ENCODE results near the gene FBXL12.
"Not testable (repeated sequence)": the region's sequence is repeated elsewhere in the genome, so short reads cannot be mapped to it uniquely, and the experiment has no call there.

The FBXL12 gene

DNA sequence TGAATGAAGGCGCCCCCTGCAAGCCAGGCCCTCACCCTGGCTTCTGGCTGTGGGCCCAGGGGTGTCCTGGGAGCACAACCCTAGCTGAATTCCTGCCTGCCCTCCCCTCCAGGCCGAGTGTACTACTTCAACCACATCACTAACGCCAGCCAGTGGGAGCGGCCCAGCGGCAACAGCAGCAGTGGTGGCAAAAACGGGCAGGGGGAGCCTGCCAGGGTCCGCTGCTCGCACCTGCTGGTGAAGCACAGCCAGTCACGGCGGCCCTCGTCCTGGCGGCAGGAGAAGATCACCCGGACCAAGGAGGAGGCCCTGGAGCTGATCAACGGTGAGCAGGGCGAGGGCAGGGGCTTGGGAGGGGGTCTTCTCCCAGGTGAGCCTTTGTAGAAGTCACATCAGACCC is 19.4 kb upstream of the FBXL12 start:
- DNase-seq: no peak

DNA sequence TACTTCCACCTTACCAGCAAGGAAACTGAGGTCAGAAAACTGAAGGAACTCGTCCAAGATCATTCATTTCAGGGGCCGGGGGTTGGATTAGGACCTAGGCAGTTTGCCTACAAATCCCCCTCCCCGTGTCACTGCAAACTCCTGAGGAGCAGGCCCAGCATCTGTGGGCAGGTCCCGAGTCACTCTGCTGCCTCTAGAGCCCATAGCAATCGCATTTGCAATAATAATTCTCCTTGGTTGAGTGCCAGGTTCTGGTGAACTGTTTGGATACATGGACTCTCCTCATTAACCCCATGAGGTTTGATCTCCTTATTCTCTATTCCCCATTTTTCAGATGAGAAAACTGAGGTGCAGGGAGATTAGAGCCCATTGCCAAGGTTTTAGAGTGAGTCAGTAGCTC is 17.1 kb upstream of the FBXL12 start:
- DNase-seq: peak; percentile 38

DNA sequence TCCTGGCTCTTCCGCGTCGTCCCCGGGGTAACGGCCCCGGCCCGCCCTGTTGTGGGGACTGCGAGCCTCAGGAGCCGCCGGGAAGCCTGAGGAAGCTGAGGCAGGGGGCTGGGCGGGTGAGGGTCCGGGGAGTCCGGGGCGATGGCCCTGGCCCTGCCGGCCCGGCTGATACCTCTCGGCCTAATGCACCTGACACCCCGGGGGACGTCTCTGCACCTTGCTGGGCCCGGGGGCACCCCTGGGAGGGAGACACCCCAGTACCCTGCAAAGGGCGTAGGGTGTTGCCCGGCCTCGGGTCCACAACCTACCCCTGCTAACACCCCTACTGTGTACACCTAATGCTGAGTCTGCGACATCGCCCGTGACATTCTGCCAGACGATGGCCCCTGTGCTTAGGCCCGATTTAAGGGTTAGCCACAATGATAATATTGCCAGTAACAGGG is 16.6 kb upstream of the FBXL12 start:
- DNase-seq: no peak

DNA sequence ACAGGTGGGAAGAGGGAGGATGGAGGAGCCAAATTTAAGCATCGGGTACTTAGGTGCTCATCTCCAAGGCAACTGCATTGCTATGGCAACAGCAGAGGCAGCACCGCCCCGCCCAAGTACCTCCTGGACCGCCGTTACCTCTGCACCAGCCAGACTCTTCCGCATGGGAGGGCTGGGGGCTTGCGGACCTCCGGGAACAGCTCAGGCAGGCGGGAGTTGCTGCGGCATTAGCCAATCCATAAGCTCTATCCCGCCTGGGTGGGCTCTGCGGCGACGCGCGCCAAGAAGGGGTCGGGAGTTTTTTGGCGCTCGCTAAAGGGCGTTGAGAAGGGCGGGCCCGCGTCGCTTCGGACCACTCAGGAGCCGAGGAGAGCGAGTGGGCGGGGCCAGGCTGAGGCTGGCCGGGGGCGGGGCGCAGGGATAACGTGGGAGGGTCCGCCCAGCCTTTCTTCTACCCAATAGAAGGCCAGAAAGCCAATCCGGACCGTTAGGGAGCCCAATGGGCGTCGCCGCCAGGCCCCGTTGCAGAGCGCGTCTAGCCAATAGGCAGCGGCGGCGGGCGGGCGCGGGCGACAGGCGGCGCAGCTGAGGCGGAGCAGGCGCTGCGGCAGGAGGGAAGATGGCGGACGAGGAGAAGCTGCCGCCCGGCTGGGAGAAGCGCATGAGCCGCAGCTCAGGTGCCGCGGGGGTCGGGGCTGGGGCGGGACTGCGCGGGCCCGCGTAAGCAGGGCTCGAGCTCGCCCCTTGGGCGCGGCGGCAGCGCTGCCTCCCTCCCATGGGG is 16.0 kb upstream of the FBXL12 start, which contains the start of gene PIN1:
PIN1 (plus strand) TSS at position 593 of the 781 bp plus-strand sequence; CDS start at position 620, 27 bp downstream.
- DNase-seq: peak; percentile 99

DNA sequence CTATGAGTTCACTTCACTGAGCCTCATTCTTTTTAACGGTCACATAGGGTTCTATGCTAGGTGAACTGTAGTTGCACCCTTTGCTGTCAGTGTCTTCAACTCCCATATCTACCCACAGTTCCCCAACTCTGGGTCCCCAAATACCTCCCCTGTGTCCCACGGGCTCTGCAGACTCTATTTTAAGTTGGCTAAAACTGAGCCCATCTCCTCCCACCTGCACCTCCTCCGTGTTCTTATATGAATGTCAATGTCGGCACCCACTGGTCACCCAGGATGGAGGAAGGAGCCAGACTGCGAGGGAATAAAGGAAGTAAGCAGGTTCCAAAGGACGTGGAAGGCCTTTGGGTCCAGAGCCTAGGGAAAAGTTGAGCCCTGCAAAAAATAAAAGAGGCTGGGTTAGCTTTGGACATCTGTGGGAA is 15.4 kb upstream of the FBXL12 start:
- no peak for DNase-seq

DNA sequence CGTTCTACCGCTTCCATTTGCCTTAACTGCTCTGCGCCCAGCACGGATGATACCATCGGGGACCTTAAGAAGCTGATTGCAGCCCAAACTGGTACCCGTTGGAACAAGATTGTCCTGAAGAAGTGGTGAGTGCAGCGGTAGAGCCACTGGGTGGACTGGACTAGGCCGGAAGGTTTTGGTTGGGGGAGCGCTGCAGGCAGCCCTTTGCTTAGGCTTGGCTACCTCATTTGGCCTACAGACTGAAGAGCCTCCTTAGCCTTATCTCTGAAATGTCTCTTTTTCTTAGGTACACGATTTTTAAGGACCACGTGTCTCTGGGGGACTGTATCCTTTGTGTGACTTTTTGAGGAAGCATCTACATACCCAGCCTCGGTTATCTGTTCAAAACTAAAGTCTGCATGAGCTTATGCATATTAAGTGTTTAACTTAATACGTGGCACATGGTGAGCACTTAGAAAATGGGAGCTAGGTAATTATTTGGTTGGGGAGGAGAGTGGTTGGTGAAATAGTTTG is 9.7 kb upstream of the FBXL12 start:
- DNase-seq: no peak

DNA sequence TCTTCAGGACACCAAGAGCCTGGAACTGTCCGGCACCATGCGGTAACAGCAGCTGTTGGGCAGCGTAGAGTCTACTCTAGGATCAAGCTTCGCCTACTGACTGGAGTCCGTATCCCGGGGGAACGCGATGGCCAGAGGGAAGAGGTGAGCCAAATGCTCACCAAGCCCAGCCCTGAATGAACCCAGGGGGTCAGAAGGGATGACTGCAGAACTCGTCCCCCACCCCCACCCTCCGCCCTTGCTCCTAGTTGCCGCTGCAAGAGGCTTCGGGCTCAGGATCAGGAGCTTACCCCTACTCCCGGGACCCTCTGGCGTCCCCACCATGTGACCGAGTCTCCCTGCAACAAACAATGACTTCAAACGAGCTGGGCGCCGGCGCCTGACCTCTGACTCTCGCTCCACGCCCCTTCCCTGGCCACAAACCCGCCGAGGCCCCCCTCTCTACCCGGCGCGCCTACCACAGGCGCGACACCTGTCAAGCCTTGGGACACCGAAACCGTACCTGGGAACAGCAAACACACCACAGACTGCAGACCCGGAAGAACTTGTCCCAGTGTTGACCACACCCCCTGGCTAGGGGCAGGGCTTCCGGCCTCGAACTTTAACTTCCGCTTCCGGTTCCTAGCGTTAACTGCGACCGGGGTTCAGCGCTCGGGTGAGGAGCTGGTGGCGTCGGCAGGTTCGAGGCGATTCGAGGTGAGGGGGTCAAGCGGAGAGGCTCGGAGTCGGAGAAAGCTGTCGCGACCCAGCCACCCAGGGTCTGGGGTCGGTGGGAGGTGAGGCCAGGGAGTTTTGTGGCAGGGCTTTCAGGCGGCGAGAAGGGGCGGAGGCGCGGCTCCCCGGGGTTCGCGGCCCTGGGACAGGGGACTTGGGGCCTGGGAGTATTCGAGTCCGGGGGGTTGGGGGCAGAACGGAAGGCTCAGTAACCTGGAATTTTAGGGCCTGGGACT is 8.7 kb upstream of the FBXL12 start, which contains the start of gene UBL5:
UBL5 (plus strand) TSS at position 630 of the 950 bp plus-strand sequence. CDS start 420 bp downstream, outside the sequence.
- DNase-seq: peak; percentile 85

DNA sequence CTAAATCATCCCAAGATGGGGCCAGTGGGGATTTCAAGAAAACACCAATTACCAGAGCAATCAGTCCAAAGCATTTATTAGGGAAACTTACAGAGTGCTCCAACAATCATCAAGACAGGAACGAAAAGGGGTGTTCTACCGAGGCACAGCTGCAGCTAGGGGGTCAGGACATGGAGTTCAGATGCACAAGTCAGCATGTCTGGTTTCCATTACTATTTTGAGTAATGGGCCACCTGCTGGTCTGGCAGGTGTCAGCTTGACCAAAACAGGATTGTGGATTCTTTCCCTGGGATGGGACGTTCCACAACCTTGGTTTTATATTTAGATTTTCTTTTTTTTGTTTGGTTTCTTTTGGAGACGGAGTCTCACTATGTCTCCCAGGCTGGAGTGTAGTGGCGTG is 4.9 kb upstream of the FBXL12 start:
- no peak for DNase-seq

DNA sequence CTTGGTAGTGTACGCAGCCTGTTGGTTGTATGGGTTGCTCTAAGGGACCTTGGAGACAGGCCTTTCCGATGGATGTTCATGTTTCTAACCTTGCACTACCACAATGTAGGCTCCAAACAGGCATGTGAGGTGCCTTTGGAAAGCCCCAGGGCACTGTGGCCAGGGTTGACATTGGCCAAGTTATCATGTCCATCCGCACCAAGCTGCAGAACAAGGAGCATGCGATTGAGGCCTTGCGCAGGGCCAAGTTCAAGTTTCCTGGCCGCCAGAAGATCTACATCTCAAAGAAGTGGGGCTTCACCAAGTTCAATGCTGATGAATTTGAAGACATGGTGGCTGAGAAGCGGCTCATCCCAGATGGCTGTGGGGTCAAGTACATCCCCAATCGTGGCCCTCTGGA is 1.2 kb upstream of the FBXL12 start:
- not testable (repeated sequence) for DNase-seq

DNA sequence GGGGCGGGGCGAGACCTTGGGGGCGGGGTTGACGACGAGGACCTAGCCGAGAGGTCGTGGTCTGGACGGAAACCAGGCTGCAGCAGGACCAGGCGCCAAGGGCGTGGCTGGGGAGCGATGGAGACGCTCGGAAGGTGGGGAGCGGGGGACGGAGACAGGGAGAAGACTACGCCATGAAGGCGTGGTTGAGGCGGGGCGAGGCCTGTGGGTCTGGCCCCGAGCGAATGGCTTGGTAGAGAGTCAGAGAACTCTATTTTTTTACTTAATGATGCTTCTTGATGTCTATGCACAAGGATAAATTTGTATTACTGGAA is 674 bp upstream of the FBXL12 start:
- no peak for DNase-seq

DNA sequence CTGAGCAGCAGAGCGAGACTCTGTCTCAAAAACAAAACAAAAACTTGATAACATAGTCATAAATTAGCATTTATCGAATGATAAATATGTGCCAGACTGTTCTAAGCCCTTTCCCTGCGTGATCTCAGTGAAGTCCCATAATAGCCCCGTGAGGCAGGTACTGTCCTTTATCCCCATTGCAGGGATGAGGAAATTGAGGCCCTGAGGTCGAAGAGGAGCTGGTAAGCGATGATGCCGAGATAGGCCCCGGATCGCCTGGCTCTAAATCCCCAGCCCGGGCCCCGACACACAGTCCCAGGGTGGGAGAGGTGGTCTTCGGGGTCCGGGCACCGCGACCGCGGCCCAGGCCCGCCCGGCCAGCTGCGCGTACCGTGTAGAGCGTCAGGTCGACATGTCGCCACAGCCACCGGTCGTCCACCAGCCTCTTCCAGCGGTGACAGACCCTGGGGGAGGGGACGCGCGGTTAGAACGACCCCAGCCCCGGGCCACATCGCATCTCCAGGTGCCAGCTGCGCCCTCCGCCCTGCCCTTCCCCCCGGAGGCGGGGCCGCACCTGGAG is 625 bp downstream of the FBXL12 start:
- no peak for DNase-seq

DNA sequence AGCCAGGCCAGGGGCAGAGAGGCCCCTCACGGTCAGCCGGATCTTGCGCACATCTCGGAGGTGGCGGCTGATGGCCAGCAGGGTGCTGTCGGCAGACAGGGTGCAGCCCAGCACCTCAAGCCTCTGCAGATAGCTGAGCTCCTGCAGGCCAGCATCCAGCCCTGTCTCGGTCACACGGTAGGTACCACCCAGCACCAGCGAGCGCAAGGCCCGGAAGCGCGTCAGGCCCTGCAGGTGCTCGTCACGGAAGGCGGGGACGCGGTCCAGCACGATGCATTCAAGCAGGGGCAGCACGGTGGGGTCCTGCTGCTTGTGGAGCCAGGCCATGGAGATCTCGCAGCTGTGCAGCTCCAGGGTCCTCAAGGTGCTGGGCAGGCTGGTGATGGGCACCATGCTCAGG is 7.7 kb downstream of the FBXL12 start:
- no peak for DNase-seq

DNA sequence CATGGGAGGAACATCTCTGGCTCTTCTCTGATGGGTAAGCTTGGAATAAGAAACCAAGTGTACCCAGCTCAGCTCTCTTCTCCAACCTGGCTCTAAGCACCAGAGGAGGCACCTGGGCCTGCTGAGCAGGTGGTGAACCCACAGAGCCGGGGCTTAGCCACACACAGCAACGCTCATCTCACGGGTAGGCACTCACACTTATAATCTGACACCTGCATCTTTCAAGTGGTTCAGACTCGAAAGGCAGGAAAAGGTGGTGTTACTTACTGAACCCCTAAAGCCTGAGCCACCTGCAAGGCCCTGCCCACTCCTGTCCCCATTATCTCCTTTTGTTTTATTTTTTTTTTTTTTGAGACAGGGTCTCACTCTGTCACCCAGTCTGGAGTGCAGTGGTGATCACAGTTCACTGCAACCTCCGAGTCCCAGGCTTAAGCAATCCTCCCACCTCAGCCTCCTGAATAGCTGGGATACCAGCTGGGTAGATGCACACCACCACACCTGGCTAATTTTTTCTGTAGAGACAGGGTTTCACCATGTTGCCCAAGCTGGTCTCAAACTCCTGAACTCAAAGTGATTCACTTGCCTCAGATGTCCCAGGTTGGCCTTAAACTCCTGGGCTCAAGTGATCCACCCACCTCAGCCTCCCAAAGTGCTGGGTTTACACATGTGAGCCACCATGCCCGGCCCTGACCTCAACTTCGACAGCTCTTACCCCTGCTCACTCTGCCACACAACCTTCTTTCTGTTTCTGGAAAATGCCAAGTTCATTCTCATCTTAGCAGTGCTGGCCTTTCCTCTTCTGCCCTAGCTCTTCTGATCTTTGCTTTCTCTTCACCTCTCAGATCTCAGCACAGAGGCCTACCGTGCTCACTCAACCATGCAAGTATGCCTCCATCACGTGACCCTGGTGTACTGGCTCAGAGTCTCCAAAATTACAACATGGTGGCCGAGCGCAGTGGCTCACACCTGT is 9.7 kb downstream of the FBXL12 start:
- no peak for DNase-seq

DNA sequence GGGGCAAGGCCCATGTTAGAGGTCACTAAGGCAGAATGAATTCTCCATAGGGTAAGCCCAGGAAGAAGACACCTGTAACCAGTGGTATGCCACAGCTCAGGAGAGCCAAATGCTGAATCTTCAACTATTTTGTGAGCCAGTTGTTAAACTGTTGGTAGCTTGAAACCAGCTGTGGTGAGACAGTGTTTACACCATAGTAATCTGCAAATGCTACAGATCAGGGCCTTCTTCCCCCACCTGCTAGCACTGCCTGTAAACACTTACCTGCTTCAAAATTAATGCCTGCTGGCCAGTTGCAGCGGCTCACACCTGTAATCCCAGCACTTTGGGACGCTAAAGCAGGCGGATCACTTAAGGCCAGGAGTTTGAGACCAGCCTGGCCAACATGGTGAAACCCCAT is 12.1 kb downstream of the FBXL12 start:
- DNase-seq: no peak

DNA sequence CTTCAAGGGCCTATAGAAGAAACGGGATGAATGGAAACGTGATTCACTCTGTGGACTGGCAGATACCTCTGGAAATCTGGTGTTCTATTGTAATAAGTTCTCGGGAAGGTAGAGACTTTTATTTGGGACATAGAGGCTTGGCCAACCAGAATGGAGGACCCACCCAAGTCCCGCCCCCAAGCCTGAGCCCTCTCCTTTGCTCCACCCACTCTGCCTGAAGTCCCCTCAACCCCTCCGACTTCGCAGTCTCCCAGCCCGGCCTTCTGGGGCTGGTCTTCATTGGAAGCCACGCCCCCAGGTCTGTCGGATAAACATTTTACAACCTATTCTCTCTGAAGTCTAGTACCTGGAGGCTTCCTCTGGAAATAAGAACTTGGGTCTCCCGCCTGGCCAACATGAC is 16.9 kb downstream of the FBXL12 start:
- DNase-seq: no peak

DNA sequence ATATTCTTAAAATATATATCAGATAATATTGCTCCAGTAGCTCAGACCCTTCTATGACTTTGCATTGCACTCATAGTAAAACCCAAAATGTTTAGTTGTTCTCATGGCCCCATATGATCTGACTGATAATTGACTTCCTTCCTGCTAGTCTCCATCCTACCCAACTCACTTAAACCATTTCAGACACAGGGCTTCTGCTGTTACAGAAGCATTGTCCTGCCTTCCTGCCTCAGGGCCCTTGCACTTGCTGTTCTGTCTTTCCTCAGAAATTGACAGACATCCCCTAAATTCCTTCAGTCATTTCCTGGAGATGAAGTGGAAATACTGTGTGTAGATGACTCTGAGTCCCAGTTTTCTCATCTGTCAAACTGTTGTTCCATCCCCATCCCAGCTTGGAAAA is 19.7 kb downstream of the FBXL12 start:
- DNase-seq: no peak

DNA sequence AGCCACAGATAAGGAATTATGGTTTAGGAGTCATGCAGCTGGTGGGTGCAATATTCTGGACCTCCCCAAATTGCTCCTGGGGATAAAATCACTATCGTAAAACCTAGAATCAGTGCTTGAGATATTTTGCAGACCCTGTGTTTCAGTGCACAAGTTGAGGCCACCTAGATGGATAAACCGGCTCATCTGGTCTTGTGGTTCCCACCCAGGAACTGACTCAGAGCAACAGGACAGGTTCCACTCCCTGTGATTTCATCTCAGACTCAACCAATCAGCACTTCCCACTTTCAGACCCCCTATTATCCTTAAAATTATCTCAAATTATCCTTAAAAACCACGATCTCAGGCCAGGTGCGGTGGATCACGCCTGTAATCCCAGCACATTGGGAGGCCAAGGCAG is 21.0 kb downstream of the FBXL12 start:
- no peak for DNase-seq

DNA sequence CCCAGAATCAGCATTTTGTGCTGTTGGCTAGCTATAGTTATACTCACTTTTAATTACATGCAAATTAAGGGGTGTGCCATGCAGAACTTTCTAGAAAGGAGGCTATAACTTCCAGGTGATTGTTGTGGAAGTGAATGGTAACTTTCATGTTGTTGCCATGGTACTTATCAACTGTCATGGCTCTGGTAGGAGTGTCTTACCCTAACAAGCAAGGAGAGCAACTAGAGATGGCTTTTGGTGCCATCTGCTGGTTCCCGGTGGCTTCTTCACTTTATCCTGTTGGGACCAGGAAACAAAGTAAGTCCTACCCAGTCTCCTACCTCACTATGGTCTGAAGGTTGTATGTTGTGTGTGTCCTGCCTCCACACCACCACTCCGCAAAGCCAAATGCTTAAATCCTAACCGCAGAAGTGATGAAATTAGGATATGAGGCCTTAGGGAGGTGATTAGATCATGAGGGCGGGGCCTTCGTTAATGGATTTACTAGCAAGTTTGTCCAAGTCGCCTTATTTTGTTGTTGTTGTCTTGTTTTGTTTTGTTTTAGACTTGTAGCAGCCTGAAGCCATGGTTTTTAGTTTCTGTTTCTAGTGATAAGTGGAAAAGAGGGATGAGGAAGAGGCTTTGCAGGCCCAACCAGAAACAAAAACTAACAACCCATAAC is 22.6 kb downstream of the FBXL12 start:
- DNase-seq: peak; percentile 78

DNA sequence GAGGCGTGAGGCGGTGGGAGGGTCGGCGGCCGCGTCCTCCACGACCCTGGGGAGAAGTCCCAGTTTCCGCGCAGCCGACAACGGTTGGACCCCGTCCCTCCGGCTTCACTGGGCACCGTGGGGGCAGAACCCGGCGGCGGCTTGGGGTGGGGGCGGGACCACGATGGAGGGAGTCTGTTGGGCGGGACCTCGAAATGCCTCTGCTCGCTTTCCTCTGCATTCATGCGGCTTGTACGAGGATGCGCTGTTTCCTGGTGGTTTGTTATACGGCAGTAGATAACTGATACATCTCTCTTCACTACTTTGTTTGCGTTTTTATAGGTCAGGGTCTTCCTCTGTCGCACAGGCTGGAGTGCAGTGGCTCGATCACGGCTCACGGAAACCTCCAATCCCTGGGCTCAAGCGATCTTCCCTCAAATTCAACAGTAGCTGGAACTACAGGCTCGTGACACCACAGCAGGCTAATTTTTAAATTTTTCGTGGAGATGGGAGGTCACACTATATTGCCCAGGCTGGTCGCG is 25.7 kb downstream of the FBXL12 start:
- no peak for DNase-seq

DNA sequence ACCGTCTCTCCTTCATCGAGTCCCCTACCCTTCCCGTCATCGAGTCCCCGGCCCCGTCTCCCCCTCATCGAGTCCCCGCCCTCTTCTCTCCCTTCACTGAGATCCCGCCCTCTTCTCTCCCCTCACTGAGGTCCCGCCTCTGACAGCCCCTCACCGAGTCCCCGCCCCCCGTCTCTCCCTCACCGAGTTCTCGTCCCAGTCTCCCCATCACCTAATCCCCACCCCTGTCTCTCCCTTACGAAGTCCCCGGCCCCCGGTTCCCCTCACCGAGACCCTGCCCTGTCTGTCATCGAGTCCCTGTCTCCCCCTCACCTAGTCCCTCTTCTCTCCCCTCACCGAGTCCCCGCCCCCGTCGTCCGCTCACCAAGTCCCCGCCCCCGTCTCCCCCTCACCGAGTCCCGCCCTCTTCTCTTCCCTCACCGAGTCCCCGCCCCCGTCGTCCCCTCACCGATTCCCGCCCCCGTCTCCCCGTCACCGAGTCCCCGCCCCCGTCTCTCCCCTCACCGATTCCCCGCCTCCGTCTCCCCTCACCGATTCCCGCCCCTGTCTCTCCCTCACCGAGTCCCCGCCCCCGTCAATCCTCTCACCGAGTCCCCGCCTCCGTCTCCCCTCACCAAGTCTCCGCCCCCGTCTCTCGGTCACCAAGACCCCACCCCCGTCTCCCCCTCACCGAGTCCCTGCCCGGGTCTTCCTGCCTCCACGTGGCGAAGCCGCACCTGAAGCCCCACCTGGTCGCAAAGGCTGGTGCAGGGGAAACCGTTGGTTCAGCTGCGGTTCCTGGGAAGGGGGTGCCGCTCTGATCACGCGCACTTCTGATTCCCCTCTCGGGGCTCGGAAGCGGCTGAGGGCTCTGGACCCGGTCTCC is 26.4 kb downstream of the FBXL12 start:
- DNase-seq: peak; percentile 84

All from HCEC 1CT (cell line).